ENCODE measurements around the gene LRPAP1.

DNA sequence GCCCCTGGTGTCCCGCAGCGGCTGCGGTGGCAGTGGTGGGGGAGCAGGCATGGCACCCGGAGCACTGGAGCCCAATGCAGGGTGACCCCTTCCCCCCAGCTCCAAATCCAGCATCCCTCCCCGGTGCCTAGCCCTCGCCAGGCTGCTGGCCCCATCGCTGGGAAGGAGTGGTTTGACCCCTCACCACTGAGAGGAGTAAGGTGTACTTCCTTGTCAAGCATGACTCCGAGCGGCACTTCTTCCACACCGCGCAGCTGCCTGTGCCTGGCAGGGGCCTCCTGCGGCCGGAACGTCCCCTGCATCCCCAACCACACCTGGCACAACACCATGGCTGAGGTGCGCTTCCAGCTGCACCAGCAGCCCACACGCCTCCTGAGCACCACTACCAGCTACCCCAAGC is 27.0 kb downstream of the LRPAP1 start:
- TF ChIP-seq, protein P1, sequence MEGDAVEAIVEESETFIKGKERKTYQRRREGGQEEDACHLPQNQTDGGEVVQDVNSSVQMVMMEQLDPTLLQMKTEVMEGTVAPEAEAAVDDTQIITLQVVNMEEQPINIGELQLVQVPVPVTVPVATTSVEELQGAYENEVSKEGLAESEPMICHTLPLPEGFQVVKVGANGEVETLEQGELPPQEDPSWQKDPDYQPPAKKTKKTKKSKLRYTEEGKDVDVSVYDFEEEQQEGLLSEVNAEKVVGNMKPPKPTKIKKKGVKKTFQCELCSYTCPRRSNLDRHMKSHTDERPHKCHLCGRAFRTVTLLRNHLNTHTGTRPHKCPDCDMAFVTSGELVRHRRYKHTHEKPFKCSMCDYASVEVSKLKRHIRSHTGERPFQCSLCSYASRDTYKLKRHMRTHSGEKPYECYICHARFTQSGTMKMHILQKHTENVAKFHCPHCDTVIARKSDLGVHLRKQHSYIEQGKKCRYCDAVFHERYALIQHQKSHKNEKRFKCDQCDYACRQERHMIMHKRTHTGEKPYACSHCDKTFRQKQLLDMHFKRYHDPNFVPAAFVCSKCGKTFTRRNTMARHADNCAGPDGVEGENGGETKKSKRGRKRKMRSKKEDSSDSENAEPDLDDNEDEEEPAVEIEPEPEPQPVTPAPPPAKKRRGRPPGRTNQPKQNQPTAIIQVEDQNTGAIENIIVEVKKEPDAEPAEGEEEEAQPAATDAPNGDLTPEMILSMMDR (IDR thresholded peaks at IDR 0.05) = no peak
- no peak for TF ChIP-seq POLR2A (IDR thresholded peaks at IDR 0.05)
- TF ChIP-seq EP300 (IDR thresholded peaks at IDR 0.05) = no peak

Measured in ovary (tissue), 3 donors.